NCI-H82 treated with DMSO at 0.1 percent for 48 hours (cell line): ENCODE measurements around the gene SYT12.
"Not testable (repeated sequence)": the region's sequence is repeated elsewhere in the genome, so short reads cannot be mapped to it uniquely, and the experiment has no call there.

Source experiments
- DNase-seq: peaks from one replicate; lab custom pipeline; 2025; ENCODE audit not compliant: unreplicated experiment; lab: John Stamatoyannopoulos, UW

SYT12 gene

GRCh38 chr11:66996609-66997273, 26.2 kb upstream of the SYT12 start:
- no peak for DNase-seq

GRCh38 chr11:66999555-66999954, 23.4 kb upstream of the SYT12 start:
- no peak for DNase-seq

GRCh38 chr11:67001332-67001731, 21.6 kb upstream of the SYT12 start:
- no peak for DNase-seq

GRCh38 chr11:67002297-67002913, 20.5 kb upstream of the SYT12 start:
- no peak for DNase-seq

- DNase-seq = no peak
Observed at GRCh38 chr11:67002921-67003411, 20.0 kb upstream of the SYT12 start.

GRCh38 chr11:67005200-67005599, 17.7 kb upstream of the SYT12 start:
- not testable (repeated sequence) for DNase-seq

- no peak for DNase-seq
Observed at GRCh38 chr11:67006029-67006884, 16.7 kb upstream of the SYT12 start.

GRCh38 chr11:67007126-67007525, 15.8 kb upstream of the SYT12 start:
- DNase-seq = no peak

GRCh38 chr11:67010296-67010905, 12.5 kb upstream of the SYT12 start:
- DNase-seq = no peak

GRCh38 chr11:67013511-67014045, 9.4 kb upstream of the SYT12 start:
- no peak for DNase-seq

- no peak for DNase-seq
Observed at GRCh38 chr11:67014343-67014742, 8.6 kb upstream of the SYT12 start.

- no peak for DNase-seq
Observed at GRCh38 chr11:67015048-67015447, 7.9 kb upstream of the SYT12 start.

- no peak for DNase-seq
Observed at GRCh38 chr11:67016550-67016949, 6.4 kb upstream of the SYT12 start.

GRCh38 chr11:67020949-67021348, 2.0 kb upstream of the SYT12 start:
- DNase-seq = no peak

- DNase-seq = no peak
Observed at GRCh38 chr11:67022341-67022933, 497 bp upstream of the SYT12 start.

GRCh38 chr11:67023957-67024353, 1.0 kb downstream of the SYT12 start:
- no peak for DNase-seq

GRCh38 chr11:67024410-67024809, 1.5 kb downstream of the SYT12 start:
- no peak for DNase-seq

- DNase-seq = no peak
Observed at GRCh38 chr11:67024966-67025365, 2.0 kb downstream of the SYT12 start.

- DNase-seq = no peak
Observed at GRCh38 chr11:67025750-67026149, 2.8 kb downstream of the SYT12 start.

- no peak for DNase-seq
Observed at GRCh38 chr11:67026941-67027340, 4.0 kb downstream of the SYT12 start.

- no peak for DNase-seq
Observed at GRCh38 chr11:67027483-67027930, 4.6 kb downstream of the SYT12 start.
